PFSK-1 (cell line): ENCODE measurements around the gene SDK1.

ENCODE experiments used
- FOXP2 ChIP-seq: optimal IDR thresholded peaks from 2 replicates; pipeline ENCODE3; 2011; ENCODE audit warnings: borderline replicate concordance, control low read depth, inconsistent platforms; ENCODE audit not compliant: insufficient read depth; ENCODE audit errors: extremely low read length, extremely low read depth
- POLR2AphosphoS5 ChIP-seq: IDR thresholded peaks from 2 replicates; pipeline ENCODE4 v1.6.1; 2012; ENCODE audit warnings: low read depth, mild to moderate bottlenecking, control low read depth, low read length, moderate library complexity
- SIN3A ChIP-seq: IDR thresholded peaks from 2 replicates; pipeline ENCODE4 v1.6.1; 2012; ENCODE audit warnings: mild to moderate bottlenecking, low read length, moderate library complexity, borderline replicate concordance; ENCODE audit not compliant: insufficient read depth
- TAF1 ChIP-seq: IDR thresholded peaks from 2 replicates; pipeline ENCODE4 v1.6.1; 2012; ENCODE audit warnings: low read length, control low read depth, borderline replicate concordance; ENCODE audit not compliant: insufficient read depth
- TF ChIP-seq, protein P1 (sequence below), 2 experiments: IDR thresholded peaks; 2 replicates each; pipeline versions ENCODE4 v1.6.1 to v1.8.0; 2011 to 2012; ENCODE audit warnings: low read depth in 2 of 2, low read length in 2 of 2, control low read depth in 1 of 2, inconsistent platforms in 1 of 2, mild to moderate bottlenecking in 1 of 2, moderate library complexity in 1 of 2; ENCODE audit not compliant: insufficient read depth in 1 of 2

The SDK1 gene

GRCh38 chr7:3862774-3863173 is 561.7 kb downstream of the SDK1 start:
- TF ChIP-seq POLR2AphosphoS5 = no peak
- TF ChIP-seq TAF1 = no peak
- TF ChIP-seq FOXP2 = no peak
- no peak for TF ChIP-seq SIN3A
- TF ChIP-seq, protein P1, sequence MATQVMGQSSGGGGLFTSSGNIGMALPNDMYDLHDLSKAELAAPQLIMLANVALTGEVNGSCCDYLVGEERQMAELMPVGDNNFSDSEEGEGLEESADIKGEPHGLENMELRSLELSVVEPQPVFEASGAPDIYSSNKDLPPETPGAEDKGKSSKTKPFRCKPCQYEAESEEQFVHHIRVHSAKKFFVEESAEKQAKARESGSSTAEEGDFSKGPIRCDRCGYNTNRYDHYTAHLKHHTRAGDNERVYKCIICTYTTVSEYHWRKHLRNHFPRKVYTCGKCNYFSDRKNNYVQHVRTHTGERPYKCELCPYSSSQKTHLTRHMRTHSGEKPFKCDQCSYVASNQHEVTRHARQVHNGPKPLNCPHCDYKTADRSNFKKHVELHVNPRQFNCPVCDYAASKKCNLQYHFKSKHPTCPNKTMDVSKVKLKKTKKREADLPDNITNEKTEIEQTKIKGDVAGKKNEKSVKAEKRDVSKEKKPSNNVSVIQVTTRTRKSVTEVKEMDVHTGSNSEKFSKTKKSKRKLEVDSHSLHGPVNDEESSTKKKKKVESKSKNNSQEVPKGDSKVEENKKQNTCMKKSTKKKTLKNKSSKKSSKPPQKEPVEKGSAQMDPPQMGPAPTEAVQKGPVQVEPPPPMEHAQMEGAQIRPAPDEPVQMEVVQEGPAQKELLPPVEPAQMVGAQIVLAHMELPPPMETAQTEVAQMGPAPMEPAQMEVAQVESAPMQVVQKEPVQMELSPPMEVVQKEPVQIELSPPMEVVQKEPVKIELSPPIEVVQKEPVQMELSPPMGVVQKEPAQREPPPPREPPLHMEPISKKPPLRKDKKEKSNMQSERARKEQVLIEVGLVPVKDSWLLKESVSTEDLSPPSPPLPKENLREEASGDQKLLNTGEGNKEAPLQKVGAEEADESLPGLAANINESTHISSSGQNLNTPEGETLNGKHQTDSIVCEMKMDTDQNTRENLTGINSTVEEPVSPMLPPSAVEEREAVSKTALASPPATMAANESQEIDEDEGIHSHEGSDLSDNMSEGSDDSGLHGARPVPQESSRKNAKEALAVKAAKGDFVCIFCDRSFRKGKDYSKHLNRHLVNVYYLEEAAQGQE (IDR thresholded peaks at IDR 0.05; ENCODE audit: insufficient read depth in 1 of 2, low read depth in 2 of 2, low read length in 2 of 2) = no peak

DNA sequence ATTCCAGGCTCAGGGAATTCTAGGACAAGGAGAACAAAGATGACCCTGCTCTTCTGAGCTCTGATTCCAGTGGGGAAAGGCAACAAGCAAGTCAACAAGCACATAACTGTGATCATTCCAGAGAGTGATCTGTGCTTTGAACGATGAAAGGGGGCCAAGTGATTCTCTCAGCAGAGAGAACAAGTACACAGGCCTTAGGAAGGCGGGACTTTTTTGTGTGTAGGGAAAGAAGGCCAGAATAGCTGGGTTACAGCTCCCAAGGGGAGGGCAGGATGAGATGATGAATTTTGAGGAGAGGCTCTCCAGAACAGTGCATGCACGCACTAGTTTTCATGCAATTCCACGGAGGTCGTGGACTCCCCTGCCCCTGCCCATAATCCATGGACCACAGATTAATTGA is 565.2 kb downstream of the SDK1 start:
- TF ChIP-seq TAF1 (no peak), SIN3A (no peak), FOXP2 (no peak), POLR2AphosphoS5 (no peak)
- TF ChIP-seq, protein P1 (IDR thresholded peaks at IDR 0.05; ENCODE audit: insufficient read depth in 1 of 2, low read depth in 2 of 2, low read length in 2 of 2) = no peak

- TF ChIP-seq, protein P1 (IDR thresholded peaks at IDR 0.05; ENCODE audit: insufficient read depth in 1 of 2, low read depth in 2 of 2, low read length in 2 of 2) = no peak
- TF ChIP-seq FOXP2 (no peak), SIN3A (no peak), TAF1 (no peak), POLR2AphosphoS5 (no peak)
Observed at GRCh38 chr7:3867863-3868262, 566.8 kb downstream of the SDK1 start.

GRCh38 chr7:3879355-3880075 is 578.5 kb downstream of the SDK1 start:
- TF ChIP-seq SIN3A = no peak
- TF ChIP-seq TAF1 = no peak
- no peak for TF ChIP-seq POLR2AphosphoS5
- TF ChIP-seq FOXP2 = no peak
- TF ChIP-seq, protein P1 (IDR thresholded peaks at IDR 0.05; ENCODE audit: insufficient read depth in 1 of 2, low read depth in 2 of 2, low read length in 2 of 2) = no peak
